NCI-H446 treated with DMSO at 0.1 percent for 48 hours (cell line): Measurements from ENCODE around the gene CALM1.

Experiments
- DNase-seq: peaks from one replicate; lab custom pipeline; 2025; lab: John Stamatoyannopoulos, UW

CALM1 gene

DNA sequence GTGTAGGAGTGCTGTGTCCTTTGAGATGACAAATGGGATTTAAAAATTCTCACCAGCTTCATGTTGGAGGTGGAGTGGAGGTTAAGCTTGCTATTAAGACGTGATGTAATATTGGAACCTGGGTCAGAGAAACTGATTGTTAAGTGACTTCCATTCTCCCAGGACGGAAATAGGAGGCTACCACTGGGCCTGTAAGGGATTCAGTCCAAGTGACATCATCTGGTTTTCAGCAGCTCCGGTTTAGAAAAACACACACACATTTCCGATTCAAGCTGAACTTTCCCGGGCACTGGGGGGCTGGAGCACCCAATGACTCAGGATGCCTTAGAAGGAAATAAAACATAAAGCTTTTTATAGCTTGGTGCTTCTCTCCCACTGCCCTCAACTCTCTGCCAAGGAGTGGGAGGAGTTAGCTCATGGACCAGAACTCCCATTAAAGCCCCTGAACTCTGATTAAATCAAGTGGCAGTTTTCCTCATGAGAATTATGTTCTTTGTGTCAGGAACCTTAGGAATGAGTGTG is 12.4 kb downstream of the CALM1 start:
- DNase-seq: peak; percentile 76

GRCh38 chr14:90412058-90412457 is 15.2 kb downstream of the CALM1 start:
- no peak for DNase-seq

DNA sequence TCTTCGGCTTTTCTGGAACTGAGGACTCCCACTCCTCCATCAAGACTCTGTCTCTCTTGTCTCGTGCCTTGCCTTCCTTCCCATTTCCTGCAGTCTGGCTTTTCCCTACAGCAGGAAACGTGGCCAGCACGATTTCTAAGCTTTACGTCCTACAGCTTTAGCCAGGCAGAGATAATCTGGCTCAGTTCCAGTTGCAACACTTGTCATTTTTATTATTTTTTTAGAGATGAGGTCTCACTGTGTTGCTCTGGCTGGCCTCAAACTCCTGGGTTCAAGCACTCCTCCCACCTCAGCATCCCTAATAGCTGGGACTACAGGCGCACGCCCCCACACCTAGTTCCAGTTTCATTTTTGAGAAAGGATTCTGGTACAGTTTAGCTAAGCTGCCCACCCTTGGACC is 19.9 kb downstream of the CALM1 start:
- DNase-seq: no peak

GRCh38 chr14:90418053-90418452 is 21.2 kb downstream of the CALM1 start:
- DNase-seq: no peak

DNA sequence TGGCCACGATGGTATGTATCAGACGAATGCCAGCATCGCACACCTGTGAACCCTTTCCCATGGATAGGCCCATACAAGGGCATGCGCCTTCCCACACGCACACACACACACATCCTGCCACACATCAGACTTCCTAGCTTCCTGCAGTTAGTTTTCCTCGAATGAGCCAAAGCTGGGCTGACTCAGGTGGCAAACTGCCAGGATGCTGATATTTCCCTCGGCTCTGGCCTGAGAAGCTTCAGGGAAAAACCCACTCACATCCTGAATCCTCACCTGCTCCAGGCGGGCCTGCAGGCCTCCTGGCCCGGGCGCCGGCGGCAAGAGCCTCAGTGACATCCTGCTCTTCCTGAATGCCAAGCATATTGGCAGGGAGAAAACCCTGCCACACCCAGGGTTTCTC is 22.4 kb downstream of the CALM1 start:
- peak; percentile 81 for DNase-seq

DNA sequence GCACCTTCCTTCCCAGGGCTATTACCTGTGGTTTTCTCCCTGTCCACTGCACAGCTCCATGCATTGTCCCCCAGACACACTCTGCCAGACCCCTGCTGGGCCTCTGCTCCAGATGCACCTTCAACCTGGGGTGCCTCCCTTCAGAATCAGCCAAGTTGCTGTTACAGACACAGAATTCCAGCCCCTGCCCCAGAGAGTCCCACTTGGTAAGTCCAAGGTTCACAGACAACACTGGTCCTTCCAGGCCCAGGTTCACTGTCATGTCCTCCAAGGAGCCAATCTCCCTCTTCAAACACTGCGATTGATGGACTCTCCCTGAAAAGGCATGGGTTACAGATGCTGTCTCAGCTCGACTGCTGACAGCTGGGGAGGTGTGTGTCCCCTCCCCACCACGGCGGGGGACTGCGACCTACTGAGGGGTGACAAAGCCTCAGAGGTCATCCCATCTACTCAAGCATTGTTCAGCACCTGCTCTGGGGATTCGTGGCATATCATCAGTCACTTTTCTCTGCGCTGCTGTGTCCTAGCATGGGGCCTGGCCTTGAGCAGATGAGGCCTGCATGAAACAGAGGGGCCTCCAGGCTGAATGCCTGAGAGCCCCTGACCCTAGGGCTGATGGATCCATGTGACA is 24.3 kb downstream of the CALM1 start:
- DNase-seq: no peak

DNA sequence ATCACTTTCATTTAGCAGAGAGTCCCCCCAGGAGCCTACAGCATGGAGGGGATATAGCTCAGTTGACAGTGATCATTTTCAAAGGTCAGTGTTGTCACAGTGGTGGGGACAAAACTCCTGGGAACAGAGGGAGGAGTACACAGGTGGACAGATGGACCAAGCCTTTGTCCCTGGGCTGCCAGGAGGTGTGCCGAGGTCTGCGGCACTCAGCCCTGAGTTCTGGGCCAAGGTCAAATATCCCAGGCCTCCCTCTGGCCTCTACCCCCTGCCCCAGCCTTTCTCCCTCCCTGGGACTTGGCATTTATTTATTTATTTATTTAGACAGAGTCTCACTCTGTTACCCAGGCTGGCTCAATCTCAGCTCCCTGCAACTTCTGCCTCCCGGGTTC is 24.8 kb downstream of the CALM1 start:
- DNase-seq: no peak

DNA sequence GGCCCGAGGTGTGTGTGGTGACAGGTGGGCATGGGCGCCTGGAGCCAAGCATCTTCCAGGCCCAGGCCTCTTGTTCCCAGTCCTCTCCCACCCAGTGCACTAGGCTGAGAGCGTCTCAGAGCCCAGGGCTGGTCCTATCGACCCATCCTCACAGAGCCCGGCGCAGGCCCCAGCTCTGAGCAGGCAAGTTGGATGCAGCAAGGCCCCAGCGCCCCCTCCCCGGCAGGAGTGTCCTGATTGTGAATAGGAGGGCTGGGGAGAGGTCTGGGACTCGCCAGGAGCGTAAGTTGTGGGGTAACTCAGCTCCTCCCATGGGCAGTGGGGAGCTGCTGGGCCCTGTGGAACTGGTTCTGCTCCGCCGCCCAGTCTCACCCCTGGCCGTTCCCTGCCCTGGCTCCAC is 26.3 kb downstream of the CALM1 start:
- DNase-seq: no peak

- DNase-seq: no peak
These were observed 27.2 kb downstream of the CALM1 start for GRCh38 chr14:90424075-90424474.

DNA sequence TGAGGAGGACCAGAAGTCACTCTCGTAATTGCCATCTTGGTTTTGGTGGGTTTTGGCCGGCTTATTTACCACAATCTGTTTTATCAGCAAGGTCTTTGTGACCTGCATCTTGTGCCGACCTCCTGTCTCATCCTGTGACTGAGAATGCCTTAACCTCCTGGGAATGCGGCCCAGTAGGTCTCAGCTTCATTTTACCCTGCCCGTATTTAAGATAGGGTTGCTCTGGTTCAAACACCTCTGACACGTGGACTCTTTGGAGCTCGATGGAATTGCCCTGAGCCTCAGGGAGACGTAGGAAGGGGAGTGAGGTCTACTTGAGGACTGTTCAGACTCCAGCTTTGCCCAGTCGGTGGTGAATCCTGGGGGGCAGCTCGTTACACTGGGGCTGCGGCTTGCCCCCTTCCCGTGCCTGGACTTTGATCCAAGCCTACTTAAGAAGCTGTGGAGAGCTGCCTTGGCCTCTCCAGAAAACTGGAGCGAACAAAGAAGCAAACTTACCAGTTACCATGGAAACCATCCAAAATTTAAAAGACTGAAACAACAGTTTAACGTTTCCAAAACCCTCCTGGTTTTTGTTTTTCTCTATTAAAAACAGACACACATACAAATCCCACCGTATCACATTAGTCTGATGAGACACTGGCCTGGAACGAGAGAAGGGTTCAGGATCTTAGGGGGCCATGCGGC is 28.0 kb downstream of the CALM1 start:
- no peak for DNase-seq

DNA sequence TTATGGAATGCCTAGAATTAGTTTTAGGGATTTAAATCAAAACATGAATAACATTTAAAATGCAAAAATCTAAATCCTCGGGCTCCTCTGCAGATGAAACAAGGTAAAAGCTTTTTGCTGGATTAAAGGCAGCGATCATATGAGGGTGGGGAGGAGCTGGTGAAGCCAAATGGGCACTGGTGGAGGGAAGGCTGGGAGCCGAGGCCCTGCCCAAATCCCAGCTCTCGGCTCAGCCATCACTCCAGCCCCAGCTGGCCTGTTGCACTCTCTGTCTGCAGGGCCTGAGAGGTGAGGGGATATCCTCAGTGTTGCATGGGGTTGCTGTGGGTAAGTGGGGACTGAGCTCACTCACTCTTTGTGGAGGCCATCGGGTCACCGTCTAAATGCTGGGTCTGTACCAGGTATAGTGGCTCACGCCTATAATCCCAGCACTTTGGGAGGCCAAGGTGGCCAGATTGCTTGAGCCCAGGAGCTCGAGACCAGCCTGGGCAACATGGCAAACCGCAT is 28.6 kb downstream of the CALM1 start:
- no peak for DNase-seq

DNA sequence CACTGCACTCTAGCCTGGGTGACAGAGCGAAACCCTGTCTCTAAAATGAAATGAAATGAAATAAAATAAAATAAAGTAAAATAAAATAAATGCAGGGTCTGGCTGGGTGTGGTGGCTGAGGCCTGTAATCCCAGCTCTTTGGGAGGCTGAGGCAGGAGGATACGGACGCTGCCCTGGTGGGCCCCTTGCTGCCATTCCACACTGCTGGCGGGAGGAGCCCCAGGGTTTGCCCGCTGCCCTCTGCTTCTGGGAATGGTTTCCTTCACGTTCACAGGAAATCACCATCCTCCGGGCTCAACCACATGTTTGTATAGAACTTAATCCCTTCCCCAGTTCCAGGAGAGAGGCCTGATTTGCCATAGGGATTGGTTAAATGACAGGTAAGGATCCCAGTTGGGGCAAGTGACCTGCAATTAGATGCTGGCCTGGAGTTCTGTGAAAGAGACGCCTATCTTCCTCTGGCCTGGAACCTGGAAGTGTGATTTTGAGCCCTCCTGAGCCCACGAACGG is 29.3 kb downstream of the CALM1 start:
- no peak for DNase-seq

DNA sequence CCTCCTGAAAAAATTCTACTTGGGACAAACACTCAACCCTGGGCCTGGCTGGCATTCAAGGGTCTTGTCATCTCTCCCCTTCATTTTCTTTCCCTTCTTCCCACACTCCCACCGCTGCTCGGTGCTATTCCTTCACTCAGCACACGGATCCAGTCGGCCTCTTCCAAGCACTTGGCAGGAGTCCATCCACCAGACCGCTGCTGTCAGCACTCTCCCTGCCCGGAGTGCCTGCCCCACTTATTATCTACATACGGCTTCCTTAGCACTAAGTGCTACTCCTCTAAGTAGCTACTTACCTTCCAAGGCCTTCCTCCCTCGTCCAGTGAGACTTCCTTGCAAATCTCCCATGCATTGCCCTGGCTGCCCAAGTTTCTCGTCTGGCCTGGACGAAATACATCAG is 29.8 kb downstream of the CALM1 start:
- DNase-seq: peak; percentile 81

DNA sequence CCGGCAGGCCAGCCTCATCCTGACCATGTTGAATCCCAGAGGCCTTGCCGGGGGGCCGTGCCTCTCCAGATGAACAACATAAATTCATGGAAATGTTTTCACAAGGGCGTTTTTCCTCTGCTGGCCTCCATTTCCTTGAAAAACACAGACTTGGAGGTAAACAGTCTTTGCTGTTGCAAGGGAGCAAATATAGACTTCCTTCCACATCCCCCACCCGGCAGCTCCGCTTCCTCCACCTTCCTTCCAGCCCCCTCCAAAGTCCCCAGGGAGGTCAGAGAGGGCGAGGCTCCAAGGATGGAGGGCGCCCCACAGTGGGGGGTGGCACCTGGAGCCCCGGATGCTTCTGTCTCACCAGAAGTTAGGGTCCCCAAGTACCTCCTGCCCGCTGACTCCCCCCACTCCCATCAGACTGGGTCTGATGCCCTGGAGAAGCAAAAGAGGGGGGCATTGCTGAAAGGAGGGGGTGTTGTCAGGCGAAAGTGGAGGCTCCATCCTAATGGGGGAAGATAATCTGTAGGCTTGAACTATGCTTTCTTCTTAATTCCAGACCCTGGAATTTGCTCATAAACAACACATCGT is 31.1 kb downstream of the CALM1 start:
- DNase-seq: no peak

DNA sequence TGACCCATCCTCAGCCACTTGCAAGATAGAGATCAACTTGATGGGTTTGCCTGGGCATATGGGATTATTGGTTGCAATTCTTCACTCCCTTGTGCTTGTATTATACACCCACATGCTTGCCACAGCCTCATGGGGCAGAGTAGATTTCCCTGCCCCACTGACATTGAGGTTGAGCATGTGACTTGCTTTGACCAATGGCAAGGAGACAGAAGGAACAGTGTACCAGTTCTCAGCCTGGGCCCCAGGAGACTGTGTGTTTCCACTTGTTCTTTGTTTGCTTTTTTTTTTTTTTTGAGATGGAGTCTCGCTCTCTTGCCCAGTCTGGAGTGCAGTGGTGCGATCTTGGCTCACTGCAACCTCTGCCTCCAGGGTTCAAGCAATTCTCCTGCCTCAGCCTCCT is 31.8 kb downstream of the CALM1 start:
- DNase-seq: no peak

GRCh38 chr14:90429236-90429635 is 32.4 kb downstream of the CALM1 start:
- no peak for DNase-seq

GRCh38 chr14:90429754-90430153 is 32.9 kb downstream of the CALM1 start:
- DNase-seq: peak; percentile 54

DNA sequence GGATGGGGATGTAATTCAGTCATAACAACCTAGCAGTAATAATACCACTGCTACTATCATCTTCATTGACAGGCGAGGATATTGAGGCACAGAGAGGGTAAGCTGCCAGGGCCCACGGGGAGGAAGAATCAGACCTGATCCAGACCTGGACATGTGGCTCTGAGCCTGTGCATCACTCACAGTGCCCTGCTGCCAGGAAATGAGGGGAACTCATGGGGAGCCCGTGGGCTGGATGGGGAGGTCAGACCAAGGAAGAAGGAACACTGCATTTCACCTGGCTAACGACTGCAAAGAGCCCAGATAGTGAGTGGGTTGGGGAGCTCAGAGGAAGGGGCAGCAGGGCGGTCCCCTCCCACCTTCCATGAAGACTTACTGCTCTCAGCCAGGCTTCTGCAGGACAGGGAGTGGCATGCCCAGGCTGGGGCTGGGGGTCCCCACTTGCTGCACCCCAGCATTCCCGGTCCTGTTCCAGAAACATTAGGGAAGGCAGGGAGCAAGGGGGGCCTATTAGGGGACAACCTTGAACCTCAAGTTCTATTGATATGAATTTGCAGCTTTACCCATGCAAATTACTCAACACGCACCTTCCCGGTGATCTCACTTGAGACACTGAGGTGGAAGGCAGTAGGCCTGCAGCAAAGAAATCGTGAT is 37.7 kb downstream of the CALM1 start:
- DNase-seq: no peak

DNA sequence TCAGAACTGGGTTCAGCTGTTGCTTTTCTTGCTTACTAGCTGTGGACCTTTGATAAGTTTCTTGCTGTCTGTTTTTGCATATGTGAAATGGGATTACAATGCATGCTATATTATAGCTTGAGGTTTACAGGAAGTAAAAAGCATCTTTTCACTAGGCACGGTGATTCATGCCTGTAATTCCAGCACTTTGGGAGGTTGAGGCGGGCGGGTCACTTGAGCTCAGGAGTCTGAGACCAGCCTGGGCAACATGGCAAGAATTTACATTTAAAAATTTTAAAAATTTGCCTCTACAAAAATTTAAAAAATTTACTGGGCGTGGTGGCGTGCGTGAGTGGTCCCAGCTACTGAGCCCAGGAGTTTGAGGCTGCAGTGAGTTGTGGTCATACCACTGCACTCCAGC is 42.0 kb downstream of the CALM1 start:
- DNase-seq: no peak

DNA sequence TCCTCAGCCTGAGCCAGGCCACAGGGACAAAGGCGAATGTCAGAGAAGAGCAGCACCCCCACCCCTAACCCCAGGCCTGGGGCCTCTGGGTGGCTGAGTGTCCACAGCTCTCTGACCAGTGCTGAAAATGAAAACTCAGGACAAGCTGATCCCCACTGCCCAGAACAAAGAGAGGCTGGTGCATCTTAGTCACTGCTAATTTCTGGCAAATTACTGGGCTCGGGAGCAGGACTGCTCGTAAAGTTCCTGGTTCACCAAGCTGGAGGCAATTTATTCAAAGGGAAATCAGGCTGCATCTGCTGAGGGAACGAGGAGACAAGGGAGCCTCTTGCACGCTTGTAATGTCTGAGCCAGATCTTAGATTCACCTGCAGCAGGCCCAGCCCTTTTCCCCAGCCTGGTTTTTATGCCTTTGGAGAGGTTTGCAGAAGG is 43.2 kb downstream of the CALM1 start:
- no peak for DNase-seq

DNA sequence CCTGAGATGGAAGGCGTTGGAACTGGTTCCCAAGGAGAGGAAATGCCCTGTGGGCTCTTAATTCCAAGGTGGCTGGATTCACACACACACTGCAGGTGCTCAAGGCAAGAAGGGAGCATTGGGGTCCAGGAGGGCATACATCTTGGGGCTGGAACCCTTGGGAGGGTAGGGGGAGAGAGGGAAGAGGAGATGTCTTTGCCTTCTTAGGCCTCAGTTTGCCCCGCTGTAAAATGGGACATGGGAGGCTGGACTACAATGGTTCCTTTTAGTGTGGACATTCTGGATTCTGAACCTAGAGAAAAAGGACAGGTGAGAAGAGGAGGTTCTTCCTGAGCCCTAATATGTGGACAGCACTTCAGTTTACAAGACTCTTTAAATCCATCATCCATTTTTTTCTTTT is 43.8 kb downstream of the CALM1 start:
- DNase-seq: no peak

- DNase-seq: no peak
These were observed 45.6 kb downstream of the CALM1 start for GRCh38 chr14:90442388-90442787.
